Hematopoietic multipotent progenitor cell treated with erythropoietin and hydrocortisone succinate and interleukin-3 and kit ligand, for 15 days (in vitro differentiated cells): ENCODE measurements around the gene CCN2.

Source experiments
- DNase-seq: peaks from one replicate; pipeline ENCODE4 v3.0.0-alpha.2; 2015; ENCODE audit warnings: low spot score

CCN2 gene

DNA sequence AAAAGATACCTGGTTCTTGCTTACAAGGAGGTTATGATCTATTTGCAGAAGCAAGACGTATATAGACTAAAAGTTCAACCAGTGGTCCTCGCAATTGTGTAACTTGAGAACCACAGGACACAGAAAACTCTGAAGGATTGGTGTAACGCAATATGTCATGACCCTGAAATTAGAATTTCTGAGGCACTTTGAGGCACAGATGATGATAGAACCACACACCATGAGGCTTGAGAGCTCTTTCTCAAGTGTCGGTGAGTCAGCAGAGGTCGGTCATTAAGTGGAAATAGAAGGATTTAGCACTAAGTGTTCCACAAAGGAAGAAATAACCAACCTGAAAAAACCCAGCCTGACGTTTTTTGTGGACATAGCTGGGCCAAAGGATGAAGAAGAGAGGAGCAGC, 15.3 kb upstream of the CCN2 start:
- DNase-seq, result no peak

GRCh38 chr6:131963063-131963462, 11.9 kb upstream of the CCN2 start:
- no peak for DNase-seq

GRCh38 chr6:131960371-131961133, 9.4 kb upstream of the CCN2 start:
- no peak for DNase-seq

- DNase-seq, result no peak
These were observed 7.6 kb upstream of the CCN2 start for GRCh38 chr6:131958542-131959470.

GRCh38 chr6:131958095-131958494, 6.9 kb upstream of the CCN2 start:
- no peak for DNase-seq

GRCh38 chr6:131955876-131956275, 4.7 kb upstream of the CCN2 start:
- DNase-seq, result no peak

DNA sequence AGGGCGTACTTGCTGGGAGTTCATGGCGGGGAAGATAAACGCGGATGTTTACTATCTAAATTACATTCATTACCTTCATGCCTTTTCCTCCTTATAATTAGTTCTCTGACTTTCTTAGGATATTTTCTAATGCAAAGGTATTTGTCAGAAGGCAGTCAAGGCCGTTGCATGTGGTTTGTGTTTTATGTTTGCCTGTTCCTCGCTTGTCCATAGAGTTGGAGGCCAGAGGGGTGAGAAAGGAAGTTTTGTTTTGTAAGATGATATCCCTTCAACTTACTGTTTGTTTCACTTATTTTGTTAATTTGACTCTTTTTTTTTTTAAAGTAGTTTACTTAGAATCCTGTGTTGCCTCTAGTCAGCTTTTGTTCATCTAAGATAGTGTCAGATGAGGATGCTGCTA, 4.0 kb upstream of the CCN2 start:
- no peak for DNase-seq

- no peak for DNase-seq
These were observed 3.6 kb upstream of the CCN2 start for GRCh38 chr6:131954775-131955107.

DNA sequence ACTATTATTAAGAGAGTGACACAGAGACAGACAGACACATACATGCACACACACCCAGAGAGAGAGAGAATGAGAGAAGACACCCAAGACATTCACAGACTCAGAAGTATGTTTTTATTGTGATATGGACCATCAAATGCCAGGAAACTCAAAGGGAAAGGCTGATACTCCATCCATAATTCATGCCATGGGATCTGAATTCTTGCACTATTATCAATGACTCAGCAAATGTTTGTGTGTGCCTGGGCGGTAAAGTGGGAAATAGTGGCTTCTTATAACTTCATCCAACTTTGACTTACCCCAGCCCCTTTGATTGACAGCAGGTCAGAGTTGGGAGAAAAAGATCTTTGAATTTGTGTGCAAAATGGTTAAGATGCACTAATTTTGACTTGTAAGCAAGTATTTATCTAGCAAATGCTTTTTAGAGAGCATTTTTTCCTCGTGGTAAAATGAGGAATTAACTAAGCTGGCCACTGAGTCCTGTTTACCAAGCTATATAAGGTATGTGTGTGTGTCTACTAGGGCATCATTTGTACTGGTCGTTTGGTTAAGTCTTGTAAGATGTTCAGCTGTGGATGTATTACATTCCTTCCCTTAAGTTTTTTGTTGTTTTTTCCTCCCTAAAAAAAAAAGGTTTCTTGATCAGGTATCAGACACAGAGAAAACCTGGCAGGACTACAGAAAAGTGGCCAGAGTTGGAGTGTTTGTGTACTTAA, 3.0 kb upstream of the CCN2 start:
- no peak for DNase-seq

DNA sequence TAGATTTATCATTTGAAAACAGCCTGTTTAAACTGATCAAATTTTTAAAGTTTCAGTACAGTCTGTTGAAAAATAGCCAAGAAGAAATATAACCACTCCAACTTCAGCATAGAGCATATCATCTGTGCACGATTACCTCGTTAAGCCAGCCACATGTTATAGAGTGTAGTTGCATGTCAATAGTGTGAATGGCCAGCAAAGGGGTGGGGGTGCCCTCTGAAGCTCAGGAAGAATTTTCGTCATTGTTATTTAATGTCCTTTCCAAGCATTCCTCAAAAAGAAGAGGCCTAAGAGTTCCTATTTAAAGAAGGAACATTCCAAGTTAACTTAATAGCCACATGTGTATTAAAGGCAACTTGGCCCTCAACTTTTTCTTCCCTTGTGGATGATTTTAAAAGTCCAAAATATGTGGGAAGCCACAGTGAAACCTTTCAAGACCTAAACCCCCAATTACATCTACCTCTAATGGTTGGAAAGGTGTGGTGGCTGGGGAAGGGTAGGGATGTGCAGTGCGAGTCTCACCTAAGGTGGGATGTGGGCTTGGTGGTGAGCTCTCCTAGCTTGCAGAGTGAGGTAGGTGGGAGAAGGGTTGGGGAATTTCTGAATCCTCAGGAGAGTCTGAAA, 1.8 kb upstream of the CCN2 start:
- DNase-seq, result no peak

DNA sequence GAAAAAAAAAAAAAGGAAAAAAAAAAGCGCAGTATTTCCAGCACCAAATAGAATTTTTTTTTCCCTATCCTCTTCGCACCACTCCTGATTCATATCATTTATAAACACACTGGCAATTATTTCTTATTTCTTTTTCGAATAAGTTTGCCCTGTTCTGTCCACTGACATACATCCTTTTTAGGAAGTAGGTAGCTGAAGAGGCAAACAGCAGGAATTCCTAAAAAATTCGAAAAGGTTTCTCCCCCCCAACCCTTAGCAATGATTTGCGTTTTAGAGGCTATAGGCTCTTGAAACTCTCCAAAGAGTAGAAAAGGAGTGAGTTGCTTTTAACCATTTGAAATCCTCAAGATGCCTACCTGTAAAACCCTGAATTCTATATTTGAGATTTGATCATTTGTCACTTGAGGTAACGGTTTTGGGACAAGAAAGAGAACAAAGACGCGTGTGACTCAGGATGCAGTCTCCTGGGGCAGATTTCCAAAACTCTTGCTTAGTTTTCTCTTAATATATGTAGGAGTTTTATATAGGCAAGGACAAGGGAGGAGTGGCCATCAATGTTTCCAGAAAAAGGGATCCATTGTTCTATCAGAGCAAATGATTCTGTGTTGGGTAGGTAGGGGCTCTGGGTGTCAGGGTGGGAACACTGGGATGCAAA, 531 bp upstream of the CCN2 start:
- no peak for DNase-seq

- no peak for DNase-seq
These were observed 1.0 kb downstream of the CCN2 start for GRCh38 chr6:131949909-131950766.

DNA sequence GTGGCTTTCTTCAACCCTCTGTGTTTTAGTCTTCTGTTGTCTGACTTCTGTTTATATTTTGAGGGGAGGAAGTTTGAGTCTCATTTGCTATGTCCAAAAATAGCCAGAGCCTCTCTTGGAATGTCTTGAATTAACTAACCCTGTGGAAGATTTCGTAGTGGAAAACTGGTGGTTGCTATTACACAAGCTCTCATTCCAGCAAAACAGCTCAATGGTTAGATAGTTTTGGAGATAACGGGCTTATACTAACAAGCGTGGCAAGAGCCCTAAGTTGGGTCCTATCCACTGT, 1.6 kb downstream of the CCN2 start:
- DNase-seq, result no peak

GRCh38 chr6:131948692-131949619, 2.2 kb downstream of the CCN2 start:
- no peak for DNase-seq

DNA sequence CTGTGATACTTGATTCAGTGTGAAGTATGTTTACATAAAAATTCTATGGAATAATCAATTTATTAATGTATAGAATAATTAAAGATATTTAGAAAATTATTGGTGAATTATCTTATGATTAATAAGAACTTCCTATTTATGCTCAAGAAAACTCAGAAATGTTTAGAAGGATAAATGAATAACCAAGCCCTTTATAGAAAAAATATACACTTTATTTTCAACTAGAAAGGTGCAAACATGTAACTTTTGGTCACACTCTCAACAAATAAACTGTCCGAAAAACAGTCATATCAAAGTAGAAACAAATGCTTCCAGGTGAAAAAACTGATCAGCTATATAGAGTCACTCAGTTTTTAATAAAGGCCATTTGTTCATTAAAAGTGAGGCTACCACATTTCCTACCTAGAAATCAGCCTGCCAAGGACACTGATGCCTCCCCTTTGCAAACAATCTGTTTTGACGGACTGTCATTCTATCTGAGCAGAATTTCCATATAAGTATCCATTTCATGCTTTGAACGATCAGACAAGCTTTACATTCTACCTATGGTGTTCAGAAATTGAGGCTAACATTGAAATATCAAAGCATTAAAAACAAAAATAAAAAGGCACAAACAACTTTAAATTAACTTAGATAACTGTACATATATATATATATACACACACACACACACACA, 3.0 kb downstream of the CCN2 start:
- DNase-seq, result no peak

- DNase-seq, result no peak
These were observed 3.9 kb downstream of the CCN2 start for GRCh38 chr6:131946992-131947955.

DNA sequence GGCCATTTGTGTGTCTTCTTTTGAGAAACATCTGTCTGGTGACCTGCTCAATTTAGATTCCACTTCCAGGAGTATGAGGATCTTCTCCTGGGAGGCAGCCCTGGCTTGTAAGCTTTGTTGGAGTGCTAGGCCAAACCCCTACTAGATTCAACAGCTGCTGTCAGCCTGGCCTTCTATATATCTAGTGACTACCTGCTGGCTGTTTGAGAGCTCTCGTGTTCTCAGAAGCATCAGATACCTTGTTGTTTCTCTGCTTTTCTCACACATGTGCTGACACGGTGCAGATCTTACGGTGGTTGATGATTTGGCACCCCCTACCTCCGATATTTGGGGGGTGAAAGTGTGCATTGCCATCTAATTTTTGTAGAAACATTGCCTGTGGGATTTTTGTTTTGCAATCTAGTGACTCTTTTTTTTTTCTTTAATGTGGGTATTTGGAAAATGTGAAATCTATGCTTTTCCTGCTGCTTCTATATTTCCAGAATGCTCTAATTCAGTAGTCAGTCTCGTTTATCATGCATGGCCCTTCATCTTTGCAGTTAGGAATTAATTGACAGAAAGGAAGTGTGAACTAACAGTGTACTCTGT, 4.7 kb downstream of the CCN2 start:
- no peak for DNase-seq

DNA sequence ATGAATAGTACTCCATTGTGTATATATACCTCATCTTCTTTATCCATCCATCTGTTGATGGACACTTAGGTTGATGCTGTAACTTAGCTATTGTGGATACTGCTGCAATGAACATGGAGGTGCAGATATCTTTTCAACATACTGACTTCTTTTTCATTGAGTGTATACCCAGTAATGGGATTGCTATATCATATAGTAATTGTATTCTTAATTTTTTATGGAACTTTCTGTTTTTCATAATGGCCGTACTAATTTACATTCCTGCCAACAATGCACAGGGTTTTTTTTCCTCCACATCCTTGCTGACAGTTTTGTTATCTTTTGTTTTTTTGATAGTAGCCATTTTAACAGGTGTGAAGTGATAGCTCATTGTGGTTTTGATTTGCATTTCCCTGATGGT, 5.2 kb downstream of the CCN2 start:
- no peak for DNase-seq
